GM18507 (cell line): ENCODE results near the gene TXNDC17.
A peak's percentile ranks its signal among the peaks of the same experiment; 100 is the strongest.
"Not testable (repeated sequence)": the region's sequence is repeated elsewhere in the genome, so short reads cannot be mapped to it uniquely, and the experiment has no call there.

ENCODE experiments used
- DNase-seq: peaks from one replicate; pipeline ENCODE4 v3.0.0; 2011; ENCODE audit warnings: low read depth; ENCODE audit not compliant: insufficient read length; ENCODE audit errors: extremely low spot score
- FAIRE-seq: peaks from 2 replicates; lab custom pipeline; 2011; peaks lifted over from hg19 to GRCh38; lab: Jason Lieb, UNC

TXNDC17 gene

DNA sequence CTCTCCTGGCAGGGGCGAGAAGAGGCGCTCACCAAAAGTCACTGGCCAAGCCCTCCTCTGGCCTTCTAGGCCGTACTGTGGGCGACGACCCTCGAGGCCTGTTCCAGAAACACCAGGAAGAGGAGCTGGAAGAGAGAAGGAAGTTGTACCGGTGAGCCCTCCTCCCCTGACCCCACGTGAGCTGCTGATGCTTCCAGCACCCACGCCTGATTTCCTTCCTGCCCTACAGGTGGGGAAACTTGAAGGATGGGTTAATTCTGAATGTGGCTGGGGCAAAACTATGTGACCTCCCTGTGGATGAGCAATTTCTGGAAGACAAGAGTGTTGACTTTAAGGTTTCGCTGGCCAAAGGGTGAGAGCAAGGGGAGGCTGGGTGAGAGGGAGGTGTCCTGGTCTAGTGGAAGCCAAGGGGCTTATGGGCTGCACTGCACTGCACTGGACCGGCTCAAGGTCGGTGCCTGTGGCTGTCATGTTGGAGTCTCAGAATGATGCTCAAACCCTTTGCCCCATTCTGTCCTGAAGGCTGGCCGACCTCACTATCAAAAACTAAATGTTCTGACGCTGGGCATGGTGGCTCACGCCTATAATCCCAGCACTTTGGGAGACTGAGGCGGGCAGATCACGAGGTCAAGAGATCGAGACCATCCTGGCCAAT lies 16.9 kb downstream of the TXNDC17 start:
- FAIRE-seq: no peak
- no peak for DNase-seq

DNA sequence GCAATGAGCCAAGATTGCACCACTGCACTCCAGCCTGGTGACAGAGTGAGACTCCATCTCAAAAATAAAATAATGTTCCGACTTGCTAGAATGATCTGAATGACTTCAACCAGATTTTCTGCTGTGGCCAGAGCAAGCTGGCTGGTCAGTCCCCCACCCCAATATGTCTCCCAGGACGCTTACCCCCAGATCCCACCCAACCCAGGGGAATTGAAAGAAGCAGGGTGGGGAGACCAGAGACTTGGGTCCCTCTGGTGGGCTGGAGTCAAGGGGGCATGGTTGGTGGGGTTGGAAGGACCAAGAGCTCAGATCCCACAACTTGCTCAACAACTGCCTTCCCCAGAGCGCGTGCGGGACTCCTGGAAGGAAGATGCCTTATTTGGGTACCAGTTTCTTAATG lies 17.6 kb downstream of the TXNDC17 start:
- not testable (repeated sequence) for FAIRE-seq, DNase-seq

DNA sequence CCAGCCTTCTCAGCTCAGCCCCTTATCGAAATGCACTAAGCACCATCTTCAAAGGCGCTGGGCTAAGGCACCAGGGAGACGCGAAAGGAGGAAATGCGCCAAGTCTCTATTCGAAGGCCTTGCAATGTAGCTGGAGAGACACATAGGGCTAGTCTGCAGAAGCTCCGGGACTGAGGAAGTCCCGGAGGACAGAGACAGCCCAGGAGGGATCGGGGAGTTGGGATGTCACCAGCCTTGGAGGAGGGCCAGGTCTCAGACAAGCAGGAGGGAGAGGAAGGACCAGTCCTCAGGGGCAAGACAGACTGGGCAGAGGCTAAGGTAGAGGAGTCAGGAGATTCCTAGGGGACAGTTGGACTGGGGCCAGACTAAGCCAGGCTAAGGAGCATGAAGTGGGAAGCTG lies 19.2 kb downstream of the TXNDC17 start:
- FAIRE-seq (no peak), DNase-seq (no peak)

DNA sequence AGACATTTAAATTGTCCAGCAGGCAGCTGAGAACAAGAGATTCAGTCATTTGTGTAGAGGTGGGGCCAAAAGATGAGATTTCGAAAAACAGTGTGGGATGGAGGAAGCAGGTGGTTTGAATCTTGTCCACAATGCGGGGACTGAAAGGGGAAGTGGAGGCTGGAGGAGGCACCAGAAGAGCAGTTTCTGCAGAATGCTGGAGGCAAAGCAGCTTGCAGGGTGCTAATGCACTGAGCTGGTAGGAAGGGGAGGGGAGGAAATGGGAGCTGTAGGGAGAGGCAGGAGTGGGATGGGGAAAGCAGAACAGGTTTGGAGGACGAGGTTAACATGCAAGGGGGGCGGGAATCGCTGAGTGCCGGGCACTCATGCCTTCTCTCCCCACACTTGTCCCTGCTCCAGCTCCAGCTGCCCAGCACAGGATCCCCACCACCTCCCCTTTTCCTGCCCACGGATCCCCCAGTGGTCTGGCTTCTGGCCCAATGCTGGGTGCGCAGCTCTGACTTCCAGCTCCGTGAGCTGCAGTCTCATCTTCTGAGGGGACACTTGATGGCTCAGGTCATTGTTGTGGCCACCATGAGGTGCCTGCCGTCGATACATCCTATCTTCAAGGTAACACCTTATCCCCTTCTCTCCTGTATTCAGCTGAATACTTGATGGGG lies 20.1 kb downstream of the TXNDC17 start:
- DNase-seq (peak; percentile 28), FAIRE-seq (peak; percentile 100)

DNA sequence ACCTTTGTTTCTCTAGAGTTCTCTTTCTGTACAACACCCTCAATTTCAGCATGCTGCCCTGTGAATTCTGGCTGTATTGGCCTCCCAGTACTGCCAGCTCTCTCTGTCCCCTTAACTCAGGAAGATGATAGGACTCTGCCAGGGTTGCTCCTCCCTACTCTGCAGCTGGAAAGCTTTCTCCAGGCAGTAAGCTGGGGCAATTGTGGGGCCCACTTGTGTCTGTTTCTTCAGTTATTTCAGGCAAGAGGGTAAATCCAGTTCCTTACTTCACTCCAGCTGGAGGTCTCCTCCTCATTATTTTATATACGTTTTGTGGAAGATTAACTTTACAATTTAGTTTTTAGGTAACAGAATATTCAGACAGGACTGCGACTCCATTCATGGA lies 20.6 kb downstream of the TXNDC17 start:
- DNase-seq (no peak), FAIRE-seq (no peak)

DNA sequence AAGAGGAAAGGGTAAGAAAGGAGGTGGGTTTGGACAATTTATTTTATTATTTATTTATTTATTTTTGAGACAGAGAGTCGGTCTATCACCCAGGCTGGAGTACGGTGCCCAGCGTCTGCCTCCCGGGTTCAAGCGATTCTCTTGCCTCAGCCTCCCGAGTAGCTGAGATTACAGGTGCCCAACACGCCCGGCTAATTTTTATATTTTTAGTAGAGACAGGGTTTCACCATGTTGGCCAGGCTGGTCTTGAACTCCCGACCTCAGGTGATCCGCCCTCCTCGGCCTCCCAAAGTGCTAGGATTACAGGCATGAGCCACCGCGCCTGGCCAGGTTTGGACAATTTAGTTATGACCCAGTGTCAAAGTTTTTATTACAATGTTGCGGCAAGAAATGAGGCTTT lies 22.3 kb downstream of the TXNDC17 start:
- not testable (repeated sequence) for DNase-seq, FAIRE-seq

DNA sequence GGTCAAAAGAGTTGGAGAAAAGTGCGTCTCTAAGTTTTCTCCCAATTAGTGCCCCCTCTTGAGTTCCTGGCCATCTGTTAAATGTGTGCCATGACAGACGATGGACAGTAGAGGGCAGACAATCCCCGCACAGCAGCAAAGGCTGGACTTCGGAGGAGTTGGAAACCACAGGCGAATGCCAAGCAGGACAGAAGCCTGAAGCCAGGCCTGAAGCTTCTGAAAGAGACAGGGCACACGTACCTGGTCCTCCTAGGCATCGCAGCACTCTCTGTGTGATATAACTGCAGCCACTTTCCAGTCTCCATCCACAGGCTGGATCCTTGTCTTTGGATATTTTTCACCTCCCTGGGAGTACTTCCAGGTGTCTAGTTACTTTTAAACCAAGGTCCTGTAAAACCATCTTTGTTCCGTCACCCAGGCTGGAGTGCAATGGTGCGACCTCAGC lies 25.2 kb downstream of the TXNDC17 start:
- DNase-seq (peak; percentile 54), FAIRE-seq (peak; percentile 91)

DNA sequence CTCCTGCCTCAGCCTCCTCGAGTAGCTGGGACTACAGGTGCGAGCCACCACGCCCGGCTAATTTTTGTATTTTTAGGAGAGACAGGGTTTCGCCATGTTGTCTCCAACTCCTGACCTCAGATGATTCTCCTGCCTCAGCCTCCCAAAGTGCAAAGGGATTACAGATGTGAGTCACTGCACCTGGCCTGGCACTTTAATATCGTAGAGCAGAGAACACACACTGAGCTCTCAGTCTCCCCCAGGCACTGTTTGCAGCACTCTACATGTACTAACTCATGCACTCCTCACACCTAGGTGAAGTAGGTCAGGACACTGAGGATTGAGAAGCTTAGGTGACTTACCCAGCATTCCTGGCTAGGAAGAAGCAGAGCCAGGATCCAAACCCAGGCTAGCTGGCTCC lies 25.7 kb downstream of the TXNDC17 start:
- DNase-seq (no peak), FAIRE-seq (no peak)

DNA sequence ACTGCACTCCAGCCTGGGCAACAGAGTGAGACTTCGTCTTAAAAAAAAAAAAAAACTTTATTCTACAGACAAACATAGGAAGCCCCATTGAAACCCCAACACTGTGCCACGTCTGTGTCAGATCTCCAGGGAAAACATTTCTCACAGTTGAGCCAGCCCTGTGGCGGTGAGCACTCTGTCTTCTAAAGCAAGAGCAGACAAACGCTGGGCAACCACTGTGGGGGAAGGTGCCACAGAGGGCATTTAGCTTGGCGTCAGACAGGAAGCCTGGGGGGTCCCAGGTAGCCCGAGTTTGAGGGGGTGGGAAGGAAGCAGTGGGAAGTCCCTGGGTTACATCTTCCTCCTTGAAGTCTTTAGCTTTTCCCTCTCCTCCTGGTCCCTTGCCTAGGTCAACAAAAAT lies 26.7 kb downstream of the TXNDC17 start:
- FAIRE-seq: no peak

DNA sequence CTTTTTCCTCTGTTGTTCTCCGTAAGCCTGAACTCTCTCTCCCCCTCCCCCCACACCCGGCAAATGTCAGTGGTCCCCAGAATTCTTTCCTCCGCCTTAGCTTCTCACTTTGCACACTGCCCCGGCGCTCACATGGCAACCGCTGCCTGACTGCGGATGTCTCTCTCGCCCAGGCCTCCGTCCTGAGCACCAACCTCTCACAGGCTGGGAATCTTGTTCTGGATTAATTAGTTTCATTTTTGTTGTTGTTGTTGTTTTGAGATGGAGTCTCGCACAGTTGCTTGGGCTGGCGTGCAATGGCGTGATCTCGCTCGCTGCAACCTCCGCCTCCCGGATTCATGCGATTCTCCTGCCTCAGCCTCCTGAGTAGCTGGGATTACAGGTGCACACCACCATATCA lies 27.4 kb downstream of the TXNDC17 start:
- no peak for DNase-seq
- no peak for FAIRE-seq

More for the DNA sequence above, 26.7 kb downstream of the TXNDC17 start:
- no peak for DNase-seq

DNA sequence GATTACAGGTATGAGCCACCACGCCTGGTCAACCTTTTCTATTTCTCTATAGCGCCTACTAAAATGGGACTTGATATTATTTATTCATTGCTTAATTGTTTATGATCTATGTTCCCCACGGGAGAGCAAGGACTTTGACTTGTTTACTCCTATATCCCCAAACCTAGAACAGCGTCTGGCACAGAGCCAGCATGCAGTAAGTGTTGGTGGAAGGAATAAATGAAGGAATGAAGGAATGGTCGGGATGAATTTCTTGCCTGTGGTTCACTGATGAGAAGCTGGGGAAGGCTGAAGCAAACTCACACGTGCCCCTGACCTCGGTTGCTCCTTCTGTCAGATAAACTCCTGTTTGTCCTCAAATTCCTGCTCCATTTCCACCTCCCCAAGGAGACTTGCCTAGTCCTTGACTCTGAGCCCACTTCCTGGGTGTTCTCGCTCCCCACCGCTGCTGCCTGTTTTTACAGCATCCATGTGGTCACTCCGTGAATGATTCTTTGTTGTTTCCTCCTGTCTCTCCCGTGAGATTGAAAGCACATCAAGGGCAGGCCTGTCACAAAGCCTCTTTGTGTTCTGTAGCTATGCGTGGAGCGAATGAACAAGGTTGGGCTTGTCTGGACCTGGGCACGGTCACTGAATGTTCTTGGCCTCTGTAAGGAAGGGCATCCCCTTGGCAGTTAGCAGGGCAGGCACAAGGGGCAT lies 28.0 kb downstream of the TXNDC17 start:
- no peak for DNase-seq
- FAIRE-seq: no peak

DNA sequence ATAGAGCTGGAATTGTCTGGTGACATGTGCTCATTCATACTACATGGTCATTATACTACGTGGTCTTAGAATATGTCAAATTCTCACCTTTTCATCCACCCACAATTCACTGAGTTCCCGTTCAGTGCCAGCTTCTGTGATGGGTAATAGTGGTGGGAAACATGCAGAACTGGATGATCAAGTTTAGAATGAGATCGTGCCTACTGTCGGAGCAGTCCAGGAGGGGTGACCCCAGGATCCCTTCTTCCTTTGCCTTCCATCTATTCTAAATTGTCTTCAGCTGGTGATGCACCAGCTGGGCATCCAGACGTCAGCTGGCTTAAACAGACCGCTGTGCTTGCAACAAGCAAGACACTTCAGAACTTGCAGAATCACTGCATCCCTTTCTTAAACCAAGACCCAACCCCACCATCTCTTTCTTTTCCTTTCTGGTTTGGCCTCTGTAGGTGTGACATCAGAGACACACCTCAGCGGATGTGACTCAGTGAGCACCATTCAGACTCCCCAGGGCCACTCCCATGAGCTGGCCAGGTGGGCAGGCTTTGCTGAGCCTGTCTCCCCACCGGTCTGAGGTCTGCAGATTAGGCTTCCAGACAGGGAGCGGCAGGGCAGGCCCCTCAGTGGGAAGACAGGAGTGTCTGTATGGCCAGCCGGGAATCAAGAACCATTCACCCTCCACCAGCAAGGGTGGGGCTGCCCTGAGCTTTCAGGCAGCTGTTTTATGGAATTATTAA lies 28.8 kb downstream of the TXNDC17 start:
- DNase-seq (no peak), FAIRE-seq (no peak)

DNA sequence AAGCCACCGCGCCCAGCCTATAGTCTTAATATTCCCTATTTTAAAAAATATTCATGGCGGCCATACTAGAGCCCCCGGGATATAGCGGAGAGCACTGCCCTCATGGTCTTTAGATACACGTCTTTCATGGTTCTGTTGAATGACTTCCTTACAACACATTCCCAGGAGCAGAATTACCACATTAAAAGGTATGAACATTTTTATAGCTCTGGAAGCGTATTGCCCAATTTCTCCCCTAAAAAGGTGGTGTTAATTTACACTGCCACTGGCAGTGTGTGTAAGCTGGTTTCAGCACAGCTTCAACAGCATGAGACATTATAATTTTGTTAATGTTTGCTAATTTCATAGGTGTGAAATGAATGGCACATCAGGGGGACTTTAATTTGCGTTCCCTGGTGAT lies 29.7 kb downstream of the TXNDC17 start:
- no peak for DNase-seq

DNA sequence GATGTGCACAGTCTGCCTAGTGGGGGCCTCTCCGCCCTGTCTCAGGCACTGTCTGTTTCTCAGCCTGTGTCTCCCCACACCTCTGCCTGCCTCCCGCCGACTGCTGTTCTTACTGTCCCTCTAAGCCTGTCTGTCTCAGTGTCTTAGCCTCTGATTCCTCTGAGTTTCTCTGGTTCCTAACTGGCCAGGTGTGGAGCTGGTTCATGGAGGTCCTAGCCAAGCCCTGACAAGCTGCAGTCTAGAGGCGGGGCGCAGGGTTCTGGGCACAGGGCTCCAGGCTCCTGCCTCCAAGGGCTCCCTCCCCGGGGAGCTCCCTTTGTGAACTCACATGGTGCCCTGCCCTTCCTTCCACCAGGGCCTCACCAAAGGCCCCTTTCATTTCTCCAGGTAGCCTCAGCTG lies 30.1 kb downstream of the TXNDC17 start:
- FAIRE-seq (no peak), DNase-seq (no peak)

More for the DNA sequence above, 29.7 kb downstream of the TXNDC17 start:
- FAIRE-seq: no peak

DNA sequence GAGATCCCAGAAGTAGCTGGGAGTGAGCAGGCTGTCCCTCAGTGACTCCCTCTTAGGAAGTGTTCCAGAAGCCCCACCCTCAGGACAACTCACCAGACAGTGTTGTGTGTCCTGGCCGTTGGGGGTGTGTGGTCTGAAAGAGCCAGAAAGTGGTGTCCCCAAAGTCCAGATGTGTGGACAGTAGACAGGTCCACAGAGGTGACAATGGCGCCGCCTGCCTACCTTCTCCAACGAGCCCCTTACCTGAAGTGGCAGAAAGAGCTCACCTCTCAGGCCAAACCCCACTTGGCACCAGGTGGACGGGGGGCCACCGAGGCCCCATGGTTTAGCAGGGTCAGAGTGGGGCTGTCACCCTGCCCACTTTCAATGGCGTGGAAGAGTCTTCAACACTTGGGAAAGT lies 30.6 kb downstream of the TXNDC17 start:
- FAIRE-seq (no peak), DNase-seq (no peak)

DNA sequence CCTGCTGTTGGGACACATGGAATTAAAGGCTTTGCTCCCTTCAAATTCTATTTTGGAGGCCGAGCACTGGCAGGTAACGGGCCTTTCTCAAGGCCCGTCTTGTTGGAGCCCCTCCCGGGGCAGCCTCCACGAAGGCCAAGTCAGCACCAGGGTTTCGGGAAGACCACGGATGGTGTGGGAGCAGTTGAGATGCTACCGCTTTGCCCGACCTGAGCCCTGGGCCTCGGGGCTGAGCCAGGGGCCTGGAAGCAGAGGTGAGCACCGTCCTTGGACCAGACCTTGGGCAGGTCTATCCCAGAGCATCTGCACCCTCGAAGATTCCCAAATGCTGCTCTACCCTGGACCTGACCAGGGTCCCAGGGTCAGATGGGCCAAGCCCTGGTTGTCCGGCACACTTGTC lies 33.7 kb downstream of the TXNDC17 start:
- no peak for FAIRE-seq
- no peak for DNase-seq

DNA sequence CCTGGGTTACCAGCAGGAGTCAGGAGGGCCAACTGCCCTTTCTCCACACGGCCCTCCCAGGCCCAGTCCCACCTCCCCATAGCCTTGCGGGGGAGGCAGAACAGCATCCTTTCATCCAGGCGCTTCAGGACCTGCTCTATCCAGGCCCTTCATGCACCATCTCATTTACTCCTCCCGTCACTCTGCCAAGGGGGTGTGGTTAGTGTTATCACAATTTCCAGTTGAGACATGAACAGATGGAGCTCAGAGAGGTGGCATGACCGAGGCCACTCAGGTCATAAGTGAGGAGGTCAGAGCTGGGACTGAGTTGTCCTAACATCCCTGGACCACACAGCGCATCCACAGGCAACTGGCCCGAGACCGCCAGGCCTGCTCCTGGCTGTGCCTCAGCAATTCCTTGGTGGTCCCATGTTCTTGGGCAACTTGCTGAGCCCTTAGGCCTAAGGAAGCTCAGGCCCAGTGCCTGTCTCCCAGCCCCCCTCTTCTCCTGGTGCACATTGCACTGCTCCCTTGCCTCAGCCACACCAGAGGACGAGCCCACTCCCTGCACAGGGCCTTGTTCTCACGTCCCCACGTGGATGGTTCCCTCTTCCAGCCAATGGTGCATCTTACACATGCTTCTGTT lies 34.5 kb downstream of the TXNDC17 start:
- DNase-seq: no peak
- FAIRE-seq: no peak

DNA sequence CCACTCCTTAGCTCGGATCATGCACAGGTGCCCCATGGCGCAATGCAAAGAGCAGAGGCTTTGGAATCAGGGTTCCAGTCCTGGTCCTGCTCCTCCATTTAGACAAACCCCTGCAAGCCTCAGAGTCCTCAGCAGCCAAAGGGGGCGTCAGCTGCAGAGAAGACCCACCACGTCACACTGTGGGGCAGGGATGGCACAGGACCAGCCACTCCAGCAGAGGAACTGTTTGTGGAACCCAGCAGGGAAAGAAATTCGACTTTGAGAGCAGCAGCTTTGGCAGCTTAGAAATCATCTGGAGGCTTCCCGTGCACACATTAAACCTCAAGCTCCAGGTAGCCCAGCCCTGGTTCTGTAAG lies 35.9 kb downstream of the TXNDC17 start:
- no peak for FAIRE-seq

DNA sequence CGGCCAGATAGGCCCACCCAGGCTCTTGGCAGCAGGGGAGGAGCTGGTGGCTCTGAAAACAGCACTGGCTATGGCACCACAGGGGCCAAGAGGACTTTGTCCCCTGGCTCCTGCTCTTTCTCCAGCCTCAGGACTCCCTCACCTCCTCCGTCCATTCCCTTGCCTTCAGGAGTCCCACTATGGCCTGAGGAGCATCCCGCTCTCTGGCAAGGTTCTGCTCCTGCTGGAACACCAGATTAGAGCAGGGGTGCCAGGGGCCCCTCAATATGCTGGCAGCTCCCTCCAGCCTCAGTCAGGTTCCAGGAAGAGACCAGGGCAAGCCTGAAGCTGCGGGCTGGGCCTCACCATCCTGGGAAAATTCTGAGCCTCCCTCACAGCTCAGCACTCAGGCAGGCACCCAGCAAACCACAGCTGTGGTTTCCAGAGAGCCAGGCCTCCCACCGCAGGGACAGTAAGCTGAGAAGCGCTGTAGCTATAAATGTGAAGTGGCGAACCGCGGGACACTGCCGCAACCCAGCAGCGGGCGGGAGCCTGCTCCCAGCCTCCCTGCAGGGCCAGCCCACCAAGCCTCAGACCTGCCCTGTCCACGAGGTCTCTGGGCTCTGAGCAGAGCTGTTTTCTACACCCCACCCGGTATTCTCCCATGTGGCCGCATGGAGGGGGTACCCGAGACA lies 36.4 kb downstream of the TXNDC17 start:
- no peak for FAIRE-seq
- DNase-seq: no peak

More for the DNA sequence above, 35.9 kb downstream of the TXNDC17 start:
- no peak for DNase-seq
